Parathyroid adenoma (tissue), 2 donors: Measurements from ENCODE around the gene ZNF638.
"Not testable (repeated sequence)": the region's sequence is repeated elsewhere in the genome, so short reads cannot be mapped to it uniquely, and the experiment has no call there.

Source experiments
- H2AFZ ChIP-seq: fragments of 300-600 bp; sonication (generic); one replicate; pipeline ENCODE4 v1.7.0; 2017; ENCODE audit warnings: antibody characterized with exemption, mild to moderate bottlenecking
- H3K27ac ChIP-seq: fragments of 300-600 bp; sonication (generic); one replicate; pipeline ENCODE4 v1.7.0; 2017
- H3K27me3 ChIP-seq: fragments of 300-600 bp; sonication (generic); one replicate; pipeline ENCODE4 v1.7.0; 2017; ENCODE audit warnings: low read length; ENCODE audit not compliant: control insufficient read depth, insufficient read depth
- H3K36me3 ChIP-seq: fragments of 300-600 bp; sonication (generic); one replicate; pipeline ENCODE4 v1.7.0; 2017; ENCODE audit warnings: low read length; ENCODE audit not compliant: control insufficient read depth, insufficient read depth
- H3K4me1 ChIP-seq: fragments of 300-600 bp; sonication (generic); one replicate; pipeline ENCODE4 v1.7.0; 2017; ENCODE audit warnings: control low read depth
- H3K4me2 ChIP-seq: fragments of 300-600 bp; sonication (generic); one replicate; pipeline ENCODE4 v1.7.0; 2017; ENCODE audit warnings: low read length
- H3K4me3 ChIP-seq: fragments of 300-600 bp; sonication (generic); one replicate; pipeline ENCODE4 v1.7.0; 2017; ENCODE audit warnings: low read depth, low read length
- H3K79me2 ChIP-seq: fragments of 300-600 bp; sonication (generic); one replicate; pipeline ENCODE4 v1.7.0; 2017; ENCODE audit warnings: control low read depth
- H3K9ac ChIP-seq: fragments of 300-600 bp; sonication (generic); one replicate; pipeline ENCODE4 v1.7.0; 2017; ENCODE audit warnings: mild to moderate bottlenecking
- H3K9me3 ChIP-seq: fragments of 300-600 bp; sonication (generic); one replicate; pipeline ENCODE4 v1.7.0; 2017; ENCODE audit warnings: low read length; ENCODE audit not compliant: control insufficient read depth
- CTCF ChIP-seq: fragments of 300-600 bp; sonication (generic); IDR thresholded peaks from one replicate; pipeline ENCODE4 v1.7.0; 2017; ENCODE audit warnings: antibody characterized with exemption, mild to moderate bottlenecking
- donor health status: primary hyperparathyroidism.

ZNF638 gene

GRCh38 chr2:71402427-71402826 lies 70.8 kb downstream of the ZNF638 start:
- no peak overlapping the region for H3K4me3 ChIP-seq
- H3K4me1 ChIP-seq: no peaks in the 10 kb centered on the region
- H2AFZ ChIP-seq: no peak overlapping the region
- H3K36me3 ChIP-seq: no peaks in the 10 kb centered on the region
- H3K4me2 ChIP-seq: no peak overlapping the region
- H3K27ac ChIP-seq: no peak overlapping the region
- no peaks in the 10 kb centered on the region for H3K9me3 ChIP-seq
- H3K27me3 ChIP-seq: no peaks in the 10 kb centered on the region
- no peak for TF ChIP-seq CTCF
- H3K79me2 ChIP-seq: no peaks in the 10 kb centered on the region
- no peak overlapping the region for H3K9ac ChIP-seq

GRCh38 chr2:71409611-71410010 lies 78.0 kb downstream of the ZNF638 start:
- no peaks in the 10 kb centered on the region for H3K27me3 ChIP-seq
- no peak overlapping the region for H2AFZ ChIP-seq
- no peaks in the 10 kb centered on the region for H3K79me2 ChIP-seq
- H3K9me3 ChIP-seq: no peaks in the 10 kb centered on the region
- H3K36me3 ChIP-seq: no peaks in the 10 kb centered on the region
- H3K4me3 ChIP-seq: no peak overlapping the region
- TF ChIP-seq CTCF: no peak
- H3K4me2 ChIP-seq: no peak overlapping the region
- H3K9ac ChIP-seq: no peak overlapping the region
- no peak overlapping the region for H3K27ac ChIP-seq
- no peaks in the 10 kb centered on the region for H3K4me1 ChIP-seq

- Histone ChIP-seq H3K9ac (no peak overlapping the region), H3K27ac (no peak overlapping the region), H3K4me2 (no peak overlapping the region), H3K4me1 (no peaks in the 10 kb centered on the region), H3K27me3 (no peaks in the 10 kb centered on the region), H2AFZ (no peak overlapping the region), H3K79me2 (no peaks in the 10 kb centered on the region), H3K9me3 (no peaks in the 10 kb centered on the region), H3K4me3 (no peak overlapping the region), H3K36me3 (no peaks in the 10 kb centered on the region)
- no peak for TF ChIP-seq CTCF
These were observed 79.1 kb downstream of the ZNF638 start for GRCh38 chr2:71410696-71411095.

GRCh38 chr2:71416866-71417265 lies 85.3 kb downstream of the ZNF638 start:
- not testable (repeated sequence) for H3K27me3 ChIP-seq, H3K4me3 ChIP-seq, H3K4me1 ChIP-seq, H3K36me3 ChIP-seq, H3K79me2 ChIP-seq, H3K9ac ChIP-seq, H2AFZ ChIP-seq, H3K9me3 ChIP-seq, H3K4me2 ChIP-seq
- H3K27ac ChIP-seq: peak overlapping the region; percentile 67

- peak overlapping the region; percentile 17 for H3K4me2 ChIP-seq
- H3K9ac ChIP-seq: no peak overlapping the region
- H3K9me3 ChIP-seq: no peaks in the 10 kb centered on the region
- H3K36me3 ChIP-seq: no peaks in the 10 kb centered on the region
- H3K4me1 ChIP-seq: peaks cover 4% of the 10 kb centered on the region
- H3K27me3 ChIP-seq: no peaks in the 10 kb centered on the region
- H3K79me2 ChIP-seq: no peaks in the 10 kb centered on the region
- no peak overlapping the region for H3K4me3 ChIP-seq
- no peak for TF ChIP-seq CTCF
- peak overlapping the region; percentile 35 for H2AFZ ChIP-seq
- H3K27ac ChIP-seq: peak overlapping the region; percentile 67
These were observed 86.0 kb downstream of the ZNF638 start for GRCh38 chr2:71417300-71418202.
